HEK293 (cell line): ENCODE results near the gene LYL1.

Source experiments
- CTCF ChIA-PET: fragments of 350-600 bp; formaldehyde crosslinking; extraction: SDS; loops from one replicate; lab custom pipeline; 2021; ENCODE audit warnings: antibody characterized with exemption; lab: Yijun Ruan, JAX
- POLR2A ChIA-PET: fragments of 300-600 bp; formaldehyde crosslinking; extraction: SDS; loops from one replicate; lab custom pipeline; 2020; ENCODE audit warnings: antibody characterized with exemption, inconsistent platforms; lab: Yijun Ruan, JAX
- H3K27ac ChIP-seq: fragments of 200-500 bp; sonication (Bioruptor generic); 2 replicates; pipeline ENCODE4 v1.5.1; 2014; ENCODE audit warnings: low read depth, low read length, control low read depth, inconsistent platforms; ENCODE audit errors: extremely low read depth
- H3K36me3 ChIP-seq, 2 experiments: fragments of 200-500 bp in 1 of 2; sonication (Bioruptor generic) in 1 of 2; 1 replicate in 1 of 2; 2 replicates in 1 of 2; pipeline ENCODE4 v1.5.1; 2014 to 2017; ENCODE audit warnings: inconsistent platforms in 2 of 2, low read length in 2 of 2; ENCODE audit not compliant: control insufficient read depth in 2 of 2, insufficient read depth in 1 of 2
- H3K4me1 ChIP-seq: fragments of 200-500 bp; sonication (Bioruptor generic); 2 replicates; pipeline ENCODE4 v1.5.1; 2014; ENCODE audit warnings: mild to moderate bottlenecking, low read length, inconsistent platforms; ENCODE audit not compliant: control insufficient read depth, insufficient read depth
- H3K4me3 ChIP-seq: 2 replicates; pipeline ENCODE4 v1.5.1; 2011; ENCODE audit warnings: low read depth, mild to moderate bottlenecking, control low read depth, low read length, moderate library complexity
- H3K9me3 ChIP-seq: fragments of 200-500 bp; sonication (Bioruptor generic); 2 replicates; pipeline ENCODE4 v1.5.1; 2014; ENCODE audit warnings: low read depth, low read length, inconsistent platforms; ENCODE audit not compliant: control insufficient read depth, insufficient read depth
- HOXA7 ChIP-seq: sonication (generic); formaldehyde crosslinking; IDR thresholded peaks from 2 replicates; pipeline ENCODE4 v1.8.1; 2022; ENCODE audit warnings: missing genetic modification reagents, borderline replicate concordance
- INSM2 ChIP-seq: fragments of 450-650 bp; formaldehyde crosslinking; IDR thresholded peaks from 2 replicates; pipeline ENCODE4 v1.5.1; 2016; ENCODE audit warnings: missing biosample characterization, missing genetic modification characterization
- PBX3 ChIP-seq: sonication (generic); formaldehyde crosslinking; IDR thresholded peaks from 2 replicates; pipeline ENCODE4 v1.8.1; 2022; ENCODE audit warnings: mild to moderate bottlenecking, moderate library complexity, missing genetic modification reagents
- SETDB1 ChIP-seq: IDR thresholded peaks from one replicate; pipeline ENCODE4 v1.6.1; 2017; ENCODE audit warnings: mild to moderate bottlenecking, low read length, moderate library complexity, mixed read lengths; ENCODE audit not compliant: insufficient read length
- SP3 ChIP-seq: fragments of 450-650 bp; formaldehyde crosslinking; IDR thresholded peaks from 2 replicates; pipeline ENCODE4 v1.5.1; 2016; ENCODE audit warnings: missing biosample characterization, missing genetic modification characterization
- SP7 ChIP-seq: fragments of 450-650 bp; formaldehyde crosslinking; IDR thresholded peaks from 2 replicates; pipeline ENCODE4 v1.5.1; 2016; ENCODE audit warnings: missing biosample characterization, missing genetic modification characterization
- TCF7L2 ChIP-seq: IDR thresholded peaks from 2 replicates; pipeline ENCODE4 v1.6.1; 2011; ENCODE audit warnings: low read depth, mild to moderate bottlenecking, inconsistent platforms, low read length, moderate library complexity, borderline replicate concordance
- TSHZ1 ChIP-seq: fragments of 450-650 bp; formaldehyde crosslinking; IDR thresholded peaks from 2 replicates; pipeline ENCODE4 v1.5.1; 2016; ENCODE audit warnings: missing biosample characterization, missing genetic modification characterization, borderline replicate concordance
- ZNF10 ChIP-seq: fragments of 450-650 bp; formaldehyde crosslinking; IDR thresholded peaks from 2 replicates; pipeline ENCODE4 v1.5.1; 2017; ENCODE audit warnings: missing biosample characterization, missing genetic modification characterization
- ZNF169 ChIP-seq: fragments of 450-650 bp; formaldehyde crosslinking; IDR thresholded peaks from 2 replicates; pipeline ENCODE4 v1.5.1; 2016; ENCODE audit warnings: missing biosample characterization, missing genetic modification characterization
- ZNF221 ChIP-seq: fragments of 450-650 bp; formaldehyde crosslinking; IDR thresholded peaks from 2 replicates; pipeline ENCODE4 v1.5.1; 2017; ENCODE audit warnings: missing biosample characterization, missing genetic modification characterization, borderline replicate concordance
- ZNF274 ChIP-seq, 2 experiments: fragments of 200-500 bp in 1 of 2; fragments of 450-650 bp in 1 of 2; sonication (Bioruptor generic) in 1 of 2; formaldehyde crosslinking in 1 of 2; IDR thresholded peaks; 2 replicates each; pipeline versions ENCODE4 v1.5.1 to v1.6.1; 2014 to 2016; ENCODE audit warnings: borderline replicate concordance in 1 of 2, inconsistent platforms in 1 of 2, low read length in 1 of 2, missing biosample characterization in 1 of 2, missing genetic modification characterization in 1 of 2
- ZNF354C ChIP-seq: fragments of 450-650 bp; formaldehyde crosslinking; IDR thresholded peaks from 2 replicates; pipeline ENCODE4 v1.5.1; 2016; ENCODE audit warnings: missing biosample characterization, missing genetic modification characterization, low read depth, borderline replicate concordance
- ZNF37A ChIP-seq: fragments of 450-650 bp; IDR thresholded peaks from 2 replicates; pipeline ENCODE4 v1.5.1; 2018; ENCODE audit warnings: missing biosample characterization, missing genetic modification characterization
- ZNF423 ChIP-seq: fragments of 450-650 bp; formaldehyde crosslinking; IDR thresholded peaks from 2 replicates; pipeline ENCODE4 v1.5.1; 2016; ENCODE audit warnings: missing biosample characterization, missing genetic modification characterization
- ZNF521 ChIP-seq: fragments of 450-650 bp; formaldehyde crosslinking; IDR thresholded peaks from 2 replicates; pipeline ENCODE4 v1.5.1; 2017; ENCODE audit warnings: missing biosample characterization, mild to moderate bottlenecking, missing genetic modification characterization
- ZNF530 ChIP-seq: fragments of 450-650 bp; formaldehyde crosslinking; IDR thresholded peaks from 2 replicates; pipeline ENCODE4 v1.5.1; 2016; ENCODE audit warnings: low read depth, missing biosample characterization, missing genetic modification characterization
- ZNF544 ChIP-seq: fragments of 450-650 bp; formaldehyde crosslinking; IDR thresholded peaks from 2 replicates; pipeline ENCODE4 v1.5.0; 2017; ENCODE audit warnings: missing biosample characterization, missing genetic modification characterization
- ZNF560 ChIP-seq: fragments of 450-650 bp; formaldehyde crosslinking; IDR thresholded peaks from 2 replicates; pipeline ENCODE4 v1.5.1; 2017; ENCODE audit warnings: missing biosample characterization, missing genetic modification characterization, borderline replicate concordance
- ZNF837 ChIP-seq: fragments of 450-650 bp; formaldehyde crosslinking; IDR thresholded peaks from 2 replicates; pipeline ENCODE4 v1.5.1; 2016; ENCODE audit warnings: missing biosample characterization, missing genetic modification characterization
- ZSCAN18 ChIP-seq: fragments of 450-650 bp; formaldehyde crosslinking; IDR thresholded peaks from 2 replicates; pipeline ENCODE4 v1.5.1; 2016; ENCODE audit warnings: missing biosample characterization, missing genetic modification characterization
- TF ChIP-seq, protein P1 (sequence below): fragments of 450-650 bp; formaldehyde crosslinking; IDR thresholded peaks from 2 replicates; pipeline ENCODE4 v1.5.1; 2017; ENCODE audit warnings: missing biosample characterization, missing genetic modification characterization

Gene LYL1

GRCh38 chr19:13127811-13128575, 25.3 kb upstream of the LYL1 start:
- H3K4me3 ChIP-seq = no peak overlapping the region
- CTCF ChIA-PET = interaction anchor here (0.6 to 1.4 kb wide), 6 partner anchors 19 to 152 kb away, joined by 3 to 6 read pairs (median 4); no protein-coding TSS in a partner anchor
- TF ChIP-seq ZNF37A (tag by site-specific recombination) (no peak), ZNF274 (IDR thresholded peaks at IDR 0.05; ENCODE audit: low read length) (no peak), ZNF274 (tag by site-specific recombination; IDR thresholded peaks at IDR 0.05; ENCODE audit: borderline replicate concordance) (no peak), TSHZ1 (no peak), ZNF423 (tag by site-specific recombination) (no peak), PBX3 (CRISPR knock-in tag) (no peak), INSM2 (tag by site-specific recombination) (no peak), ZSCAN18 (tag by site-specific recombination) (no peak), ZNF521 (no peak), ZNF221 (tag by site-specific recombination) (no peak), HOXA7 (no peak), SETDB1 (no peak), ZNF560 (tag by site-specific recombination) (no peak), ZNF837 (tag by site-specific recombination) (no peak), SP3 (tag by site-specific recombination) (no peak), ZNF10 (tag by site-specific recombination) (no peak), TCF7L2 (no peak)
- H3K36me3 ChIP-seq = peaks cover 4 to 37% of the 10 kb centered on the region in 2 experiments; a peak in 2 of 3 replicates
- H3K9me3 ChIP-seq = no peaks in the 10 kb centered on the region
- no peaks in the 10 kb centered on the region for H3K4me1 ChIP-seq
- H3K27ac ChIP-seq = no peak overlapping the region
- POLR2A ChIA-PET = interaction anchor here (0.7 to 0.9 kb wide), 3 partner anchors 8 to 22 kb away, joined by 3 to 7 read pairs (median 3); partner anchors contain the start of genes IER2 and STX10

DNA sequence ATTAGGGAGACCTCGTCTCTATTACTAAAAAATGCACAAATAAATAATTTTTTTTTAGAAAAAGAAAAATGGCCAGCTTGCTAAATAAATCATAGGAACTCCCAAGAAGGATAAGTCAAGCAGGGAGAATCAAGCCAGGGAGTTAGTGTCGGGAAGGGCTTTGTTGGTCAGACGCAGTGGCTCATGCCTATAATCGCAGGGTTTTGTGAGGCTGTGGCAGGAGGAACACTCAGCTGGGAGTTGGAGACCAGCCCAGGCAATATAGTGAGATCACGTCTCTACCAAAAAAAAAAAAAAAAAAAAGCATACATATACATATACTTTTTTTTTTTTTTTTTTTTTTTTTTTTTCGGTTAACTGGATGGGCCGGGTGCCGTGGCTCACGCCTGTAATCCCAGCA, 24.4 kb upstream of the LYL1 start:
- Histone ChIP-seq H3K27ac (no peak overlapping the region), H3K4me1 (no peaks in the 10 kb centered on the region), H3K9me3 (no peaks in the 10 kb centered on the region), H3K36me3 (peaks cover 4 to 37% of the 10 kb centered on the region in 2 experiments; a peak in 2 of 3 replicates), H3K4me3 (no peak overlapping the region)
- no peak for TF ChIP-seq ZNF544
- no peak for TF ChIP-seq ZNF354C (tag by site-specific recombination)
- TF ChIP-seq, protein P1, sequence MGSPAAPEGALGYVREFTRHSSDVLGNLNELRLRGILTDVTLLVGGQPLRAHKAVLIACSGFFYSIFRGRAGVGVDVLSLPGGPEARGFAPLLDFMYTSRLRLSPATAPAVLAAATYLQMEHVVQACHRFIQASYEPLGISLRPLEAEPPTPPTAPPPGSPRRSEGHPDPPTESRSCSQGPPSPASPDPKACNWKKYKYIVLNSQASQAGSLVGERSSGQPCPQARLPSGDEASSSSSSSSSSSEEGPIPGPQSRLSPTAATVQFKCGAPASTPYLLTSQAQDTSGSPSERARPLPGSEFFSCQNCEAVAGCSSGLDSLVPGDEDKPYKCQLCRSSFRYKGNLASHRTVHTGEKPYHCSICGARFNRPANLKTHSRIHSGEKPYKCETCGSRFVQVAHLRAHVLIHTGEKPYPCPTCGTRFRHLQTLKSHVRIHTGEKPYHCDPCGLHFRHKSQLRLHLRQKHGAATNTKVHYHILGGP = no peak
- no peak for TF ChIP-seq ZNF521
- TF ChIP-seq ZNF169 (tag by site-specific recombination) = no peak
- TF ChIP-seq ZNF530 (tag by site-specific recombination) = no peak
- TF ChIP-seq SP7 = 0 out of 2 replicates have a peak, but pooled peaks have one; percentile 16
- ChIA-PET CTCF (interaction anchor here (0.6 to 1.5 kb wide), 5 partner anchors 18 to 136 kb away, joined by 3 to 6 read pairs (median 4); no protein-coding TSS in a partner anchor), POLR2A (interaction anchor here (0.6 kb wide), 1 partner anchor 72 kb away, joined by 5 read pairs; no protein-coding TSS in a partner anchor)
